GM12891 (cell line): ENCODE data around the gene UBL4B.

Experiments used
- DNase-seq: peaks from one replicate; pipeline ENCODE4 v3.0.0; 2011; ENCODE audit warnings: low spot score; ENCODE audit not compliant: insufficient read length
- FAIRE-seq: peaks from 2 replicates; lab custom pipeline; 2011; peaks lifted over from hg19 to GRCh38; lab: Jason Lieb, UNC
- PAX5 ChIP-seq: IDR thresholded peaks from 2 replicates; pipeline ENCODE4 v1.6.1; 2011; ENCODE audit warnings: low read length, moderate library complexity, mild to moderate bottlenecking; ENCODE audit not compliant: insufficient read depth, severe bottlenecking
- POLR2A ChIP-seq: IDR thresholded peaks from 2 replicates; pipeline ENCODE4 v1.6.1; 2011; ENCODE audit warnings: low read depth, low read length, control low read depth
- POLR2AphosphoS5 ChIP-seq: IDR thresholded peaks from 2 replicates; pipeline ENCODE4 v1.6.1; 2011; ENCODE audit warnings: low read depth, low read length, control low read depth
- POU2F2 ChIP-seq: IDR thresholded peaks from 2 replicates; pipeline ENCODE4 v1.6.1; 2011; ENCODE audit warnings: low read depth, mild to moderate bottlenecking, control low read depth, low read length, moderate library complexity
- SPI1 ChIP-seq: IDR thresholded peaks from 2 replicates; pipeline ENCODE4 v1.6.1; 2011; ENCODE audit warnings: low read depth, low read length, control low read depth
- TAF1 ChIP-seq: IDR thresholded peaks from 2 replicates; pipeline ENCODE4 v1.6.1; 2011; ENCODE audit warnings: low read depth, low read length, control low read depth

Gene UBL4B

GRCh38 chr1:110113551-110113950, 1.3 kb downstream of the UBL4B start:
- TF ChIP-seq TAF1 (no peak), POU2F2 (no peak)
- FAIRE-seq (no peak), DNase-seq (no peak)

GRCh38 chr1:110114173-110114572, 1.9 kb downstream of the UBL4B start:
- FAIRE-seq, result no peak
- TF ChIP-seq POLR2A (no peak), PAX5 (no peak), SPI1 (no peak), POLR2AphosphoS5 (no peak), TAF1 (no peak), POU2F2 (no peak)
- no peak for DNase-seq

GRCh38 chr1:110114784-110115183, 2.5 kb downstream of the UBL4B start:
- FAIRE-seq (no peak), DNase-seq (no peak)
- TF ChIP-seq TAF1, result no peak
- TF ChIP-seq POLR2AphosphoS5, result no peak
- TF ChIP-seq PAX5, result no peak
- no peak for TF ChIP-seq POU2F2
- TF ChIP-seq SPI1, result no peak
- no peak for TF ChIP-seq POLR2A

- DNase-seq, result no peak
- FAIRE-seq, result no peak
- TF ChIP-seq POLR2A, result no peak
- TF ChIP-seq SPI1, result no peak
- TF ChIP-seq PAX5, result no peak
- no peak for TF ChIP-seq POLR2AphosphoS5
- no peak for TF ChIP-seq TAF1
- TF ChIP-seq POU2F2, result no peak
Measured at GRCh38 chr1:110118636-110119396, 6.6 kb downstream of the UBL4B start.

- DNase-seq (no peak), FAIRE-seq (no peak)
- TF ChIP-seq SPI1 (no peak), PAX5 (no peak), POU2F2 (no peak), TAF1 (no peak), POLR2A (no peak), POLR2AphosphoS5 (no peak)
Measured at GRCh38 chr1:110119843-110120242, 7.6 kb downstream of the UBL4B start.

GRCh38 chr1:110120960-110121561, 8.8 kb downstream of the UBL4B start:
- DNase-seq (no peak), FAIRE-seq (no peak)
- TF ChIP-seq SPI1 (no peak), PAX5 (no peak), POLR2A (no peak), POLR2AphosphoS5 (no peak), POU2F2 (no peak), TAF1 (no peak)

- TF ChIP-seq PAX5 (no peak), POLR2AphosphoS5 (no peak), POLR2A (no peak), TAF1 (no peak), SPI1 (no peak), POU2F2 (no peak)
- no peak for DNase-seq
- no peak for FAIRE-seq
Measured at GRCh38 chr1:110123224-110123623, 11.0 kb downstream of the UBL4B start.

GRCh38 chr1:110125810-110126209, 13.6 kb downstream of the UBL4B start:
- TF ChIP-seq SPI1, result no peak
- no peak for TF ChIP-seq POLR2AphosphoS5
- TF ChIP-seq PAX5, result no peak
- no peak for TF ChIP-seq TAF1
- TF ChIP-seq POLR2A, result no peak
- no peak for TF ChIP-seq POU2F2
- no peak for FAIRE-seq
- DNase-seq, result no peak

- TF ChIP-seq SPI1 (no peak), PAX5 (no peak), TAF1 (no peak), POU2F2 (no peak), POLR2A (no peak), POLR2AphosphoS5 (no peak)
- DNase-seq, result no peak
- FAIRE-seq, result no peak
Measured at GRCh38 chr1:110130113-110130591, 17.9 kb downstream of the UBL4B start.
